Esophagus (tissue), 2 donors: ENCODE results near the gene SMPD1. TPM values are rescaled to one million over a fixed set of nuclear protein-coding genes. Genes with fewer than 3 reads are reported as not detected.
"Not testable (repeated sequence)": the region's sequence is repeated elsewhere in the genome, so short reads cannot be mapped to it uniquely, and the experiment has no call there.

Experiments used
- H3K27ac ChIP-seq, 2 donors: one replicate each; pipeline ENCODE4 v1.5.1; 2013; ENCODE audit warnings: low read depth in 2 of 2, mild to moderate bottlenecking in 2 of 2, inconsistent platforms in 1 of 2, low read length in 1 of 2, moderate library complexity in 1 of 2
- H3K27me3 ChIP-seq, 2 donors: one replicate each; pipeline ENCODE4 v1.6.1; 2013; ENCODE audit warnings: low read length in 2 of 2, control low read depth in 1 of 2, mild to moderate bottlenecking in 1 of 2; ENCODE audit not compliant: insufficient read depth in 2 of 2, control insufficient read depth in 1 of 2
- H3K36me3 ChIP-seq, 2 donors: one replicate each; pipeline ENCODE4 v1.6.1; 2013; ENCODE audit warnings: low read length in 1 of 2; ENCODE audit not compliant: control insufficient read depth in 2 of 2, insufficient read depth in 2 of 2
- H3K4me1 ChIP-seq, 2 donors: one replicate each; pipeline ENCODE4 v1.6.1; 2013; ENCODE audit warnings: low read length in 1 of 2; ENCODE audit not compliant: control insufficient read depth in 2 of 2, insufficient read depth in 2 of 2
- H3K4me3 ChIP-seq, 2 donors: one replicate each; pipeline ENCODE4 v1.5.1; 2013; ENCODE audit warnings: low read length in 2 of 2, mild to moderate bottlenecking in 2 of 2, low read depth in 1 of 2, moderate library complexity in 1 of 2
- H3K9me3 ChIP-seq, 2 donors: one replicate each; pipeline ENCODE4 v1.6.1; 2013; ENCODE audit warnings: mild to moderate bottlenecking in 2 of 2, low read depth in 1 of 2, low read length in 1 of 2, moderate library complexity in 1 of 2; ENCODE audit not compliant: control insufficient read depth in 2 of 2, insufficient read depth in 1 of 2
- WGBS, 2 donors: extraction: QIAGEN DNeasy Blood & Tissue Kit; methylation state at CpG; one replicate each; pipeline ENCODE4 v1.1.7; 2013; 5-methylcytosine and 5-hydroxymethylcytosine counted together
- polyA plus RNA-seq, 2 donors: library from polyadenylated mRNA; stranded (reverse); fragments of 200-250 nt; gene quantifications; one replicate each; pipeline ENCODE4 v1.2.3, GENCODE V29; 2013
- donor health status: healthy with polysubstance abuse.
- donor health status: Bipolar disorder and iron deficiency.

Gene SMPD1
- polyA plus RNA-seq, 2 donors = 16.0 to 18.9 TPM

GRCh38 chr11:6388748-6389147, 1.5 kb upstream of the SMPD1 start:
- 98 to 100% methylated on average over 1 of the region's 1 CpG for WGBS, 2 donors
- Histone ChIP-seq H3K9me3 (no peaks in the 10 kb centered on the region), H3K27me3 (no peaks in the 10 kb centered on the region), H3K4me1 (peaks cover 0 to 10% of the 10 kb centered on the region in 2 donors), H3K36me3 (peaks cover 0 to 4% of the 10 kb centered on the region in 2 donors), H3K27ac (no peak overlapping the region), H3K4me3 (no peak overlapping the region)

GRCh38 chr11:6390718-6391469, 620 bp downstream of the SMPD1 start:
- H3K4me3 ChIP-seq = peak overlapping the region; percentile 82 to 84
- H3K9me3 ChIP-seq = no peaks in the 10 kb centered on the region
- H3K27me3 ChIP-seq = no peaks in the 10 kb centered on the region
- H3K27ac ChIP-seq = peak overlapping the region; percentile 99
- H3K4me1 ChIP-seq = peaks cover 0 to 16% of the 10 kb centered on the region in 2 donors
- H3K36me3 ChIP-seq = peaks cover 4 to 7% of the 10 kb centered on the region in 2 donors
- 32 to 36% methylated on average over 19 of the region's 19 CpGs for WGBS, 2 donors

DNA sequence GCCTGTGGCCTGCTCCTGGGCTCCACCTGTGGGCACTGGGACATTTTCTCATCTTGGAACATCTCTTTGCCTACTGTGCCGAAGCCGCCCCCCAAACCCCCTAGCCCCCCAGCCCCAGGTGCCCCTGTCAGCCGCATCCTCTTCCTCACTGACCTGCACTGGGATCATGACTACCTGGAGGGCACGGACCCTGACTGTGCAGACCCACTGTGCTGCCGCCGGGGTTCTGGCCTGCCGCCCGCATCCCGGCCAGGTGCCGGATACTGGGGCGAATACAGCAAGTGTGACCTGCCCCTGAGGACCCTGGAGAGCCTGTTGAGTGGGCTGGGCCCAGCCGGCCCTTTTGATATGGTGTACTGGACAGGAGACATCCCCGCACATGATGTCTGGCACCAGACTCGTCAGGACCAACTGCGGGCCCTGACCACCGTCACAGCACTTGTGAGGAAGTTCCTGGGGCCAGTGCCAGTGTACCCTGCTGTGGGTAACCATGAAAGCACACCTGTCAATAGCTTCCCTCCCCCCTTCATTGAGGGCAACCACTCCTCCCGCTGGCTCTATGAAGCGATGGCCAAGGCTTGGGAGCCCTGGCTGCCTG, 1.4 kb downstream of the SMPD1 start:
- Histone ChIP-seq H3K4me1 (peaks cover 0 to 16% of the 10 kb centered on the region in 2 donors), H3K4me3 (peak overlapping the region in 1 of 2 donors; percentile 82), H3K36me3 (peaks cover 4 to 7% of the 10 kb centered on the region in 2 donors), H3K27me3 (no peaks in the 10 kb centered on the region), H3K9me3 (no peaks in the 10 kb centered on the region), H3K27ac (no peak overlapping the region)
- 93 to 95% methylated on average over 18 of the region's 18 CpGs for WGBS, 2 donors

GRCh38 chr11:6392251-6392650, 2.0 kb downstream of the SMPD1 start:
- not testable (repeated sequence) for H3K4me3 ChIP-seq, H3K27me3 ChIP-seq, H3K36me3 ChIP-seq, H3K27ac ChIP-seq, H3K9me3 ChIP-seq
- peaks cover 0 to 16% of the 10 kb centered on the region in 2 donors for H3K4me1 ChIP-seq
- 95% methylated on average over 4 of the region's 4 CpGs for WGBS, 2 donors

DNA sequence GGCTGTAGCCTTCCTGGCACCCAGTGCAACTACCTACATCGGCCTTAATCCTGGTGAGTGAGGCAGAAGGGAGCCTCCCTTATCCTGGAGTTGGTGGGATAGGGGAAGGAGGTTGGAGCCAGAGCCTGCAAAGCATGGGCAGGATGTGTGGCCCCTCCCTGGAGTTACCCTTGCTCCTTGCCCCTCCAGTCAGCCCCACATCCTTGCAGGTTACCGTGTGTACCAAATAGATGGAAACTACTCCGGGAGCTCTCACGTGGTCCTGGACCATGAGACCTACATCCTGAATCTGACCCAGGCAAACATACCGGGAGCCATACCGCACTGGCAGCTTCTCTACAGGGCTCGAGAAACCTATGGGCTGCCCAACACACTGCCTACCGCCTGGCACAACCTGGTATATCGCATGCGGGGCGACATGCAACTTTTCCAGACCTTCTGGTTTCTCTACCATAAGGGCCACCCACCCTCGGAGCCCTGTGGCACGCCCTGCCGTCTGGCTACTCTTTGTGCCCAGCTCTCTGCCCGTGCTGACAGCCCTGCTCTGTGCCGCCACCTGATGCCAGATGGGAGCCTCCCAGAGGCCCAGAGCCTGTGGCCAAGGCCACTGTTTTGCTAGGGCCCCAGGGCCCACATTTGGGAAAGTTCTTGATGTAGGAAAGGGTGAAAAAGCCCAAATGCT, 3.9 kb downstream of the SMPD1 start:
- no peaks in the 10 kb centered on the region for H3K9me3 ChIP-seq
- H3K36me3 ChIP-seq = peaks cover 4 to 7% of the 10 kb centered on the region in 2 donors
- H3K4me3 ChIP-seq = no peak overlapping the region
- no peaks in the 10 kb centered on the region for H3K27me3 ChIP-seq
- H3K4me1 ChIP-seq = peaks cover 0 to 16% of the 10 kb centered on the region in 2 donors
- H3K27ac ChIP-seq = peak overlapping the region in 1 of 2 donors; percentile 44
- WGBS, 2 donors = 76 to 80% methylated on average over 16 of the region's 16 CpGs

DNA sequence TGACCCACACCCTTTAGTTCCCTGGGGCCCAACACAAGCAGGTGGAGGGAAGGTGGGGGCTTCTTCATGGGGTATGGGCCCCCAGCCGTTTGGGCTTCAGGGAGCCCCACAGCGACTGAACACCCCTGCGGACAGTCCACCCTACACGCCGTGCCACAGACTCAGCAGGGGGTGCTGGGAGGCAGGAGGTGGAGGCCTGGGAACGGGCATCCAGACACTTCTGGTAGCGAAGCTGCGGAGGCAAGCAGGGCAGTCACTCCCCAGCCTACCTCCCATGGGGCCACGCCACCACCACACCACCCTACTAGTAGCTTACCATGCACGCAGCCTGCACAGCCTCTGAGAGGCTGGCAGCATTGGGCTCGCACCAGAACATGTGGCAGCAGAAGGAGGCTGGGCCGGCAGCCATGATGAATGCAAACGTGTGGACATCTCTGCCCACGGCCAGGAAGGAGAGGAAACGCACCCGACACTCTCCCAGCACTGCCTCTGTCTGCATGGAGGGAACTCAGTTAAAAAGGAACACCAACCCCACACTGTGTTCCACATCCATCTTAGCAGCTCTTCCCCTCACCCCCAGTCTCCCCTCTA, 5.3 kb downstream of the SMPD1 start:
- H3K4me3 ChIP-seq = no peak overlapping the region
- H3K4me1 ChIP-seq = peaks cover 0 to 16% of the 10 kb centered on the region in 2 donors
- 88% methylated on average over 16 of the region's 16 CpGs for WGBS, 2 donors
- H3K36me3 ChIP-seq = peaks cover 4 to 7% of the 10 kb centered on the region in 2 donors
- H3K27ac ChIP-seq = no peak overlapping the region
- H3K27me3 ChIP-seq = no peaks in the 10 kb centered on the region
- no peaks in the 10 kb centered on the region for H3K9me3 ChIP-seq

DNA sequence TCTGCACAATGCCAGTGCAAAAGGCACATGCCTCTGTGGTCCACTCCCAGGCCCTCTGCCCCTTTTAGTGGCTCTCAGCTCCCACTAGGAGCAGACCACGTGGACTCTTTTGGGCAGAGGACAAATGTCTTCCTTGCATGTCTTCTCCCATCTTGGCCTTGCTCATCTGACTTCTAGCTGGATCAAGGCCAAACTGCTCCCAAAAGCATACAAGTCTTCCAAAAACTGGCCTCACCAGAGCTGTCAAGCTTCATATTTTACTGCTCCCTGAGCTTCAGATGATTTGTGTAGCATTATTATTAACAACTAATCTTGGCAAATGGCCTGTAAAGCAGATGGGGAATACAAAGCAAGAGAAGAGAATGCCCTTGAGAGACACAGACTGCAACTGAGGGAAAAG, 6.9 kb downstream of the SMPD1 start:
- H3K36me3 ChIP-seq = peaks cover 4 to 11% of the 10 kb centered on the region in 2 donors
- no peak overlapping the region for H3K27ac ChIP-seq
- 29 to 64% methylated on average over 1 of the region's 1 CpG for WGBS, 2 donors

GRCh38 chr11:6397636-6398035, 7.4 kb downstream of the SMPD1 start:
- 55 to 60% methylated on average over 3 of the region's 3 CpGs for WGBS, 2 donors

More for the DNA sequence above, 6.9 kb downstream of the SMPD1 start:
- H3K4me3 ChIP-seq = no peak overlapping the region
- H3K9me3 ChIP-seq = no peaks in the 10 kb centered on the region
- no peaks in the 10 kb centered on the region for H3K27me3 ChIP-seq
- peaks cover 0 to 11% of the 10 kb centered on the region in 2 donors for H3K4me1 ChIP-seq

More at GRCh38 chr11:6397636-6398035, 7.4 kb downstream of the SMPD1 start:
- Histone ChIP-seq H3K9me3 (no peaks in the 10 kb centered on the region), H3K4me3 (no peak overlapping the region), H3K36me3 (peaks cover 4 to 11% of the 10 kb centered on the region in 2 donors), H3K4me1 (peaks cover 0 to 11% of the 10 kb centered on the region in 2 donors), H3K27me3 (no peaks in the 10 kb centered on the region), H3K27ac (no peak overlapping the region)
